NCI-H2029 (cell line): Measurements from ENCODE around the gene WNT5A.
"Not testable (repeated sequence)": the region's sequence is repeated elsewhere in the genome, so short reads cannot be mapped to it uniquely, and the experiment has no call there.

Source experiments
- DNase-seq: peaks from one replicate; lab custom pipeline; 2025; lab: John Stamatoyannopoulos, UW

The WNT5A gene

GRCh38 chr3:55505776-55506175 is 18.7 kb upstream of the WNT5A start:
- DNase-seq, result no peak

GRCh38 chr3:55505102-55505501 is 18.0 kb upstream of the WNT5A start:
- not testable (repeated sequence) for DNase-seq

GRCh38 chr3:55501905-55502304 is 14.8 kb upstream of the WNT5A start:
- no peak for DNase-seq

GRCh38 chr3:55500555-55501330 is 13.6 kb upstream of the WNT5A start:
- DNase-seq, result no peak

GRCh38 chr3:55498520-55498919 is 11.4 kb upstream of the WNT5A start:
- DNase-seq, result no peak

- no peak for DNase-seq
Measured at GRCh38 chr3:55497250-55497649, 10.1 kb upstream of the WNT5A start.

- no peak for DNase-seq
Measured at GRCh38 chr3:55494976-55495375, 7.9 kb upstream of the WNT5A start.

- no peak for DNase-seq
Measured at GRCh38 chr3:55492976-55493375, 5.9 kb upstream of the WNT5A start.

- no peak for DNase-seq
Measured at GRCh38 chr3:55491296-55491816, 4.2 kb upstream of the WNT5A start.

GRCh38 chr3:55490276-55490913 is 3.3 kb upstream of the WNT5A start:
- no peak for DNase-seq

- DNase-seq, result no peak
Measured at GRCh38 chr3:55489798-55490132, 2.7 kb upstream of the WNT5A start.

- no peak for DNase-seq
Measured at GRCh38 chr3:55488398-55489055, 1.4 kb upstream of the WNT5A start.

- DNase-seq, result no peak
Measured at GRCh38 chr3:55487381-55488241, 505 bp upstream of the WNT5A start.

GRCh38 chr3:55486101-55486856 is 827 bp downstream of the WNT5A start:
- DNase-seq, result no peak

GRCh38 chr3:55484801-55485791 is 2.0 kb downstream of the WNT5A start:
- peak; percentile 36 for DNase-seq

GRCh38 chr3:55484191-55484689 is 2.9 kb downstream of the WNT5A start:
- DNase-seq, result no peak

GRCh38 chr3:55483196-55484095 is 3.7 kb downstream of the WNT5A start:
- DNase-seq, result no peak

- no peak for DNase-seq
Measured at GRCh38 chr3:55482496-55483195, 4.5 kb downstream of the WNT5A start.
